GM21390 (cell line): ENCODE measurements around the gene GPR68.
"Not testable (repeated sequence)": the region's sequence is repeated elsewhere in the genome, so short reads cannot be mapped to it uniquely, and the experiment has no call there.

Experiments
- ATAC-seq: cut with Tn5 transposase; IDR thresholded peaks from one replicate; pipeline ENCODE4 v1.9.1; 2021; ENCODE audit not compliant: unreplicated experiment

The GPR68 gene

DNA sequence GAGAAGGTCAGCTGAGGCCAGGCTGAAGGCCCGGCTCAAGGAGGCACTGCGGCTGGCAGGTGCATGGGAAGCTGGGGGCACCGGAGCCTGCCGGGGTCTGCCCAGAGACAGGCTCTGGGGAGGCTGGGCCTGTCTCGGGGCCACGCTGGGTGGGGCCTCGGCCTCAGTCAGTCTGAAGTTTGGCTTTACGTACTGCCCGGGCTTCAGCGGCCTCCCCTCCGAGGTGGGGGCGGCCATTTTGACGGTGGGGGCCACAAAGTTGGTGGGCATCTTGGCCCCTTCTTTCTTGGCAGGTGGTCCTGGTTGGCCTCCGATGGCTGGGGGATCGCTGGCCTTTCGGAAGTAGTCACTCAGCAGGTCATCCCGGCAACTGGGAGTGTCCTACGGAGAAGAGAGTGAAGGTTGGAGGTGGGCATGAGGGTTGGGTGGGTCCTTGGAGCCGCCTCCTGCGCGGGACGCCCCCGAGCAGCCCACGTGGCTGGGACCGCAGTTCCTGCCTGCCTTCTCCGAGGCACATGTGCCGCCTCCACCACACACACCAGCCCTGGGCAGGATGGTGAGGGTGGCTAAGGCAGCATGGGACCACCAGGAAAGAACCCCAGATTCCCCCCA is 28.9 kb upstream of the GPR68 start:
- ATAC-seq: no peak

DNA sequence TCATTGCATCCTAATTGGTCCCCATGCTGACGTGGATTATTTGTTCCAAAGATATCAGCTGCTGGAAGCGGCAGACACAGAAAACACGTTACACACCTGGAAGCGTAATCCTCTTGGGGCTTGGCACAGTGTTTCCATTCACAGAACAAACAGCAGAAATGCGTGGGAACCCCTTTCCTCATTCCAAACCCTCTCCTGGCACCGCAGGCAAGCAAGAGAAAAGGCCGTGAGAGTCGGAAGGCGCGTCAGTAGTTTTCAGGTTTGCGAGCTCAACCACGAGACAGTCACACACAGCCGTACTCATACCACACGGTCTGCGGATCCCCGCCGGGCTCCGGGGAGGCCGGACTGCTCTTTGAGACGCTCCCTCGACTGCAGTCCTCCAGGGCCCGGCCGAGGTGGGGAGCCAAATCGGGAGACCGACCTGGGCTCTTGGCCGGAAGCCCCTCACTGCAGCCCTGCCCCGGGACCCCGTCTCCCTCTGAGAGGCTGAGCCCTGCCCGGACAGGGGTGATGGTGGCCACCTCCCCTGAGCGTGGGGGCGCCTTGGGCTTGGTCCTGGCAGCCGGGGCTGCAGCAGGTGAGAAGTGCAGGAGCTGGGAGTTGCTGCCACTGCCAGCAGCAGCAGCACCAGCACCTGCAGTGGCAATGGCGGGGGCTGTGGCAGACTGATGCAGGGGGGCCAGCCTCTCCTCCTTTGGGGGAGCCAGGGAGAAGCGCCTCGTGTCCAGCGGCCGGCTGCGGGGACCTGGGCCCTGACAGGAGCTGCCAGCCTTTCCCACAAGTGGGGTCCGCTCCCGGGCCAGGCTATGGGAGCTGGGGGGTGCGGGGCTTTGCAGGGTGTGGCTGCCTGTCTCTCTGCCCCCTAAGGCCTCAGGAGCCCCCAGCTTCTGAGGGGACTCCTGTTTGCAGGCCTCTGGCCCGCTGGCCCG is 28.1 kb upstream of the GPR68 start:
- no peak for ATAC-seq

GRCh38 chr14:91271639-91272038 is 27.1 kb upstream of the GPR68 start:
- no peak for ATAC-seq

- no peak for ATAC-seq
Measured at GRCh38 chr14:91270619-91271018, 26.1 kb upstream of the GPR68 start.

DNA sequence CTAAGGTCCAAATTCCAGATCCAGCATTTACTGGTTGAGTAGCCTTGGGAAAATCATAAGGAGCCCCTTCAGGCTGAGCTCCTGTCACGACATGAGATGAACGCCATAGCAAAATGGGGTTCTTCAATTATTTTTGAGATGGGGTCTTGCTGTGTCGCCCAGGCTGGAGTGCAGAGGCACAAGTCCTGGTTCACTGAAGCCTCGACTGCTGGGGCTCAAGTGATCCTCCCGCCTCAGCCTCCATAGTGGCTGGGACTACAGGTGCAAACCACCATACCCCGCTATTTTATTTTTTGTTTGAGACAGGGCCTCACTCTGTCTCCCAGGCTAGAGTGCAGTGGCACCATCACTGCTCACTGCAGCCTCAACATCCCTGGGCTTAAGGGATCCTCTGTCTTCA is 25.7 kb upstream of the GPR68 start:
- no peak for ATAC-seq

DNA sequence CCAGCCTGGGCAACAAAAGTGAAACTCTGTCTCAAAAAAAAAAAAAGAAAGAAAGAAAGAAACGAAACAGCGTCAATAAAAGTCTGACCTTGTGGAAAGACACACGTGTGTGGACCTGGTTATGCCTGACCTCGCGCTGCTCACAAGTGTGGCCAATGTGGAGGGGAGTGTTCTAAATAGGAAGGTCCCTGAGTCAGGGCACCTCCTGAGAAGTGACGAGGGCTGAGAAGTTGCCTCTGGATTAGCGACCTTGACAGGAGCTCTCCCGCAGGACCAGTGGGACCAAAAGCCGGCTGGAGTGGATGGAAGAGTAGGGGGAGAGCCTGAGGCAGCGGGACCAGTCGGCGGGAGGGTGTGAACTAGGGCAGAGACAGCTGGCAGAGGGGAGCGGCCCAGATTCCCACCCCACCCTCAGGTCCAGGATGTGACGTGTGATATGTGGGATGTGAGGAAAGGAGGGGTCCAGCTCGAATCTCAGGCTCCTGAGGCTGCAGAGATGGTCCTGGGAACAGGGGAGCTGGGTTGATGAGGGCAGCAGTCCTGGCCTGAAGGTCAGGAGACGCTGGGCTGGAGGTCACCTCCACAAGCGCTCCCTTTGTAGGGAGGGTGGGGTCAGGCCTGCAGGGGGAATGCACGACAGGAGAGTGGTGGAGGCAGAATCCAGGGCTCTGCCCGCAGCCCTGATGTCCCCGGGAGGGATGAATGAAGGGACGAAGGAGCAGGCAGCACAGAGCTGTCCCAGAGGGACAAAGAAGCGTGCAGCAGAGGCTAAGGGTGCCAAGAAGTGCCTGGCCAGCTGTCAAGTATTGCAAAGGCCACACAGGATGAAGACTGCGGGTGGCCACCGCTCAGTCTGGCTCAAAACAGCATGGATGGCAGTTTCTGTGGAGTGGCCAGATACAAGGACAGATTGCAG is 24.8 kb upstream of the GPR68 start:
- no peak for ATAC-seq

GRCh38 chr14:91267965-91268437 is 23.5 kb upstream of the GPR68 start:
- ATAC-seq: no peak

- not testable (repeated sequence) for ATAC-seq
Measured at GRCh38 chr14:91266276-91266675, 21.8 kb upstream of the GPR68 start.

DNA sequence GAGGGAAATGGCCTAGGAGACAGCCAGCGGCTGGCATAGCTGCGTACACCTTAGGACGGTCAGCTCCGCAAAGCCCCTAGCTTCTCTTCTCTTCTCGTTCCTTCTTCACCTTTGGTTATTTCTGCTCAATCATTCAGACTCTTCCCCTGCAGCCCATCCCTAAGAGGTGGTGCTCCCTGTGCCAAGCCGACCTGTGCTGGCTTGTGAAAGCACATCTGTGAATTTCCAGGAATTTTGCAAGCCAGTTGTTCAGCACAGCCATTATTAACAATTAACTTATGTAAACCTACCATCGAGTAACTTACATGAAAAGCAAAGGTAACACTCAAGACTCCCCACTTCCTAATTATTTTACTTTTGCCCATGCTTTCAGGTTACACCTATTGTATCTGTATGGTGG is 20.9 kb upstream of the GPR68 start:
- no peak for ATAC-seq

DNA sequence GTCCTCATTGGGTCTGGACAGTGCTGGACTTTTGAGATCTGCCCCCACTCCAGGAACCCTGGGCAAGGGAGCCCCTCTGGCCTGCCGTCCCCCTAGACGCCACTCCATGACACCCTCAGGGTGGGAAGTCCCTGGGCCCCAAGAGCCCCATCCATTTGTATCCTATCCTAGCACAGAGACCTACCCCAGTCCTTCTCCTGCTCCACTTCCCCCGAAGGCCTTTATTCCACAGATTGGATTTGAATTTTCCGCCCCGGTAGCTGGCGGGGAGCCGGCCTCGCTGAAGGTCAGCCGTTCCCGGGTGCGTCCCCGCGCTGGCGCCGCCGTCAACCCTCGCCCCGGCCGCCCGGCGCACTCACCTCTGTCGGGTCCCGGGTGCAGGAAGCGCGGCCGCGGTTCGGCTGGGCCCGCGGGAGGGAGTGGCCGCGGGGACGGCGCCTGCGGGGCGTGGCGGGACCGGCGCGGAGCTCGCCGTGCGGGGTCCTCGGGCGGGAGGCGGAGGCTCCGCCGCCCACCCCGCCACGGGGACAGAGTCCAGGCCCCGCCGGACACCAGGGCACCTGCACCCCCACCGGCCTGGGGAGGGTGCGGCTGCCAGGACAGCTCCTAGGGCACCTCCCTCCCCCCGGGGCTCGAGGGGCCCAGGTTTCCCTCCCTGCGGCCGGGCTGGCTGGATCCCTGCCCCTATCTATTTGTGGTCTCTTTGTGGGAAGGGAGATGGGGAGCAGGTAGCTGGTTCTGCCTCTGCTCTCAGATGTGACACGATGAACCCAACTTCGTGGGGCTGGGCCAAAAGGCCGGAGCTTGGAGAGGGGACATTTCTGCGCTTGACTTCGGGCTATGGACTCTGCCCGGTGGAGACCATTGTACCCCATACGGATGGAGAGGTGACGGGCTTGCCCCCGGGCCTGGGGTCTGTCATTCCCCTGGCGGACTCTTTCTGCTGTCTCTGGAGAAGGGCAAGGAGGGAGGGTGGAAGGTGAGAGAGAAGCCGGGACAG is 19.9 kb upstream of the GPR68 start:
- ATAC-seq: no peak

GRCh38 chr14:91263329-91263728 is 18.8 kb upstream of the GPR68 start:
- no peak for ATAC-seq

GRCh38 chr14:91261986-91262549 is 17.6 kb upstream of the GPR68 start:
- ATAC-seq: no peak

DNA sequence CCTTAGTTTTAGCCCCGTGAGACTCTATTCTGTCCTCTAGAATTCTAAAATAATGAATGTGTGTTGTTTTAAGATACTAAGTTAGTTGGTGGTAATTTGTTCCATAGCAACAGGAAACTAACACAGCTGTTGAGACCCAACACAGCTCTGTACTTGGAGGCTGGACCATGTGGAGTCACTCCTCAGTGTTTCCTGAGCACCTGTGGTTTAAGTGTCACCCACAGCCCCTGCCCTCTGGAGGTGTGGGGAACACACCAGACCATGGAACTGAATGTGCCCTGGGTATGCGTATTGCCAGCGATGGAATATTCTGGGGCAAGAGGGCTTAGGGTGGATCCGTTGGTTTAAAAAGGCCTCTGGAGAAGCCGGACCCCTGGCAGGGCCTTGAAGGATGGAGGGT is 16.6 kb upstream of the GPR68 start:
- no peak for ATAC-seq

- no peak for ATAC-seq
Measured at GRCh38 chr14:91258876-91259275, 14.4 kb upstream of the GPR68 start.

GRCh38 chr14:91258011-91258618 is 13.6 kb upstream of the GPR68 start:
- ATAC-seq: no peak

DNA sequence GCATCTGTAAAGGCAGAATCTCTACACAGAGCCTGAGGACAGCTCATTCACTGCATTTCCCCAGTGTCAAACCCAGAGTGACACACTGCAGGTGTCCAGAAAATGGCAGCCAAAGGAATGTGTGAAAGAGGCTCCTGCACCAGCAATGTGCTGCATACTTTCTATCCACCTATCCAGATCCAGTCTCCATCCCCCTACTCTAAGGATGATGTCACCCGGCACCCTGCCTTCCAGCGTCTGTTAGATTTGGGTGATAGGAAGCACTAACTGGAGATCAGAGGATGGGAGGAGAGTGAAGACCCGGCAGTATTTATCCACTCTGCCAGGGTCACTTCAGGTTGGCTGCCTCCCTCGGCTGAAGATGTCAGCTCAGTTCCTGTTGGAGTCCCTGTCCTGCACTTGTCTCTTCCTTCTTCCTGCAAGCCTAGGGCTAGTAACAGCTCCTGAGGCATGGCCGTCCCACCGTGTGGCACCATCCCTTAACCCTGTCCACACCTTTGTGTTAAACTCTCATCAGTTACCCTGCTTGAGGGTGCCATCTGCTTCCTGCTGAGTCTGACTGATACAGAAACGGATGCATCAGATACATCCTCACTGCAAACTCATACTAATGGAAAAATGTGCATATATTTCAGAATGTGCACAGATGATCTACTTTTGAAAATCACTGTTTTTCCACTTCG is 13.0 kb upstream of the GPR68 start:
- no peak for ATAC-seq

- ATAC-seq: no peak
Measured at GRCh38 chr14:91256661-91257060, 12.2 kb upstream of the GPR68 start.

- no peak for ATAC-seq
Measured at GRCh38 chr14:91255026-91255695, 10.7 kb upstream of the GPR68 start.
